GM21737 (cell line): Measurements from ENCODE around the gene SLC47A1.
"Not testable (repeated sequence)": the region's sequence is repeated elsewhere in the genome, so short reads cannot be mapped to it uniquely, and the experiment has no call there.

ENCODE experiments used
- ATAC-seq: cut with Tn5 transposase; IDR thresholded peaks from one replicate; pipeline ENCODE4 v1.9.1; 2021; ENCODE audit warnings: mild to moderate bottlenecking, moderate library complexity; ENCODE audit not compliant: unreplicated experiment

Gene SLC47A1

GRCh38 chr17:19554393-19554792 lies 20.7 kb downstream of the SLC47A1 start:
- ATAC-seq, result no peak

- ATAC-seq, result no peak
Observed at GRCh38 chr17:19555746-19556145, 22.1 kb downstream of the SLC47A1 start.

GRCh38 chr17:19558946-19559345 lies 25.3 kb downstream of the SLC47A1 start:
- ATAC-seq, result no peak

GRCh38 chr17:19561697-19562318 lies 28.2 kb downstream of the SLC47A1 start:
- ATAC-seq, result no peak

GRCh38 chr17:19565817-19566575 lies 32.3 kb downstream of the SLC47A1 start:
- no peak for ATAC-seq

GRCh38 chr17:19567216-19568015 lies 33.8 kb downstream of the SLC47A1 start:
- no peak for ATAC-seq

GRCh38 chr17:19568016-19568350 lies 34.3 kb downstream of the SLC47A1 start:
- ATAC-seq, result no peak

- ATAC-seq, result no peak
Observed at GRCh38 chr17:19569785-19570543, 36.3 kb downstream of the SLC47A1 start.

GRCh38 chr17:19570544-19571062 lies 36.9 kb downstream of the SLC47A1 start:
- ATAC-seq, result no peak

GRCh38 chr17:19573075-19573474 lies 39.4 kb downstream of the SLC47A1 start:
- ATAC-seq, result no peak

- no peak for ATAC-seq
Observed at GRCh38 chr17:19574956-19575355, 41.3 kb downstream of the SLC47A1 start.

GRCh38 chr17:19578545-19578944 lies 44.9 kb downstream of the SLC47A1 start:
- ATAC-seq, result no peak

- no peak for ATAC-seq
Observed at GRCh38 chr17:19579192-19579761, 45.6 kb downstream of the SLC47A1 start.

GRCh38 chr17:19579867-19580565 lies 46.4 kb downstream of the SLC47A1 start:
- ATAC-seq, result no peak

GRCh38 chr17:19580566-19580920 lies 46.9 kb downstream of the SLC47A1 start:
- ATAC-seq, result not testable (repeated sequence)

GRCh38 chr17:19582152-19582551 lies 48.5 kb downstream of the SLC47A1 start:
- not testable (repeated sequence) for ATAC-seq

- no peak for ATAC-seq
Observed at GRCh38 chr17:19583871-19584270, 50.2 kb downstream of the SLC47A1 start.

- ATAC-seq, result no peak
Observed at GRCh38 chr17:19590451-19590850, 56.8 kb downstream of the SLC47A1 start.

- no peak for ATAC-seq
Observed at GRCh38 chr17:19590912-19591551, 57.4 kb downstream of the SLC47A1 start.

- no peak for ATAC-seq
Observed at GRCh38 chr17:19592316-19592715, 58.7 kb downstream of the SLC47A1 start.
